Heart right ventricle (tissue), 16 donors: ENCODE measurements around the gene SURF6. TPM values are rescaled to one million over a fixed set of nuclear protein-coding genes. Genes with fewer than 3 reads are reported as not detected.
"Not testable (repeated sequence)": the region's sequence is repeated elsewhere in the genome, so short reads cannot be mapped to it uniquely, and the experiment has no call there.

ENCODE experiments used
- ATAC-seq, 8 donors: fragments of 200-7000 bp; cut with Tn5 transposase; one replicate each; pipeline ENCODE4 v1.9.1; 2020; ENCODE audit warnings: mild to moderate bottlenecking in 8 of 8, moderate library complexity in 8 of 8, moderate number of reproducible peaks in 1 of 8
- DNase-seq, 2 donors: peaks; one replicate each; pipeline ENCODE4 v3.0.0-alpha.2; 2020
- H3K27ac ChIP-seq, 10 donors: fragments of 200-600 bp; sonication (generic) in 2 of 10; one replicate each; pipeline versions ENCODE4 v1.5.0 to v1.8.0; 2020 to 2022; ENCODE audit warnings: mild to moderate bottlenecking in 3 of 10
- H3K27me3 ChIP-seq, 7 donors: fragments of 200-600 bp; one replicate each; pipeline ENCODE4 v1.8.0; 2021 to 2022; ENCODE audit warnings: mild to moderate bottlenecking in 2 of 7
- H3K36me3 ChIP-seq, 9 donors: fragments of 200-600 bp; sonication (generic) in 1 of 9; one replicate each; pipeline versions ENCODE4 v1.5.0 to v1.8.0; 2020 to 2022; ENCODE audit warnings: mild to moderate bottlenecking in 2 of 9
- H3K4me1 ChIP-seq, 9 donors: fragments of 200-600 bp; sonication (generic) in 1 of 9; one replicate each; pipeline versions ENCODE4 v1.5.0 to v1.8.0; 2020 to 2022; ENCODE audit warnings: mild to moderate bottlenecking in 4 of 9
- H3K4me3 ChIP-seq, 10 donors: fragments of 200-600 bp; sonication (generic) in 2 of 10; one replicate each; pipeline versions ENCODE4 v1.5.0 to v1.8.0; 2020 to 2022; ENCODE audit warnings: mild to moderate bottlenecking in 7 of 10, moderate library complexity in 2 of 10
- H3K9me3 ChIP-seq, 11 donors: fragments of 200-600 bp in 10 of 11; sonication (generic) in 2 of 11; one replicate each; pipeline versions ENCODE4 v1.5.0 to v1.8.0; 2013 to 2022; ENCODE audit warnings: mild to moderate bottlenecking in 2 of 11, control low read depth in 1 of 11, moderate library complexity in 1 of 11
- WGBS, 2 donors: extraction: QIAGEN DNeasy Blood & Tissue Kit; methylation state at CpG; one replicate each; pipeline ENCODE4 v1.1.7; 2013; ENCODE audit warnings: inconsistent platforms in 1 of 2; 5-methylcytosine and 5-hydroxymethylcytosine counted together
- intact Hi-C, 10 donors: fragments of 100-400 bp; cut with DNase I; formaldehyde crosslinking; loops; one replicate each; pipeline versions ENCODE4 v1.11.1 to v1.14.2; 2022
- polyA plus RNA-seq, 2 donors: library from polyadenylated mRNA; stranded (reverse); fragments of 200-250 nt; gene quantifications; one replicate each; pipeline ENCODE4 v1.2.3, GENCODE V29; 2013
- total RNA-seq, 10 donors: library from RNA; stranded (reverse); fragmentation: NEBNext Ultra II Directional in 3 of 10; extraction: Animal tissue kit (Norgen Biotek cat#: 25700) in 3 of 10; gene quantifications; one replicate each; pipeline versions ENCODE4 v1.2.1 to v1.2.4, GENCODE V29; 2021 to 2023
- TF ChIP-seq, protein P1 (sequence below), 9 donors: fragments of 200-600 bp; sonication (generic) in 2 of 9; IDR thresholded peaks; one replicate each; pipeline versions ENCODE4 v1.5.0 to v1.8.0; 2021 to 2022; ENCODE audit warnings: antibody characterized with exemption in 9 of 9, mild to moderate bottlenecking in 5 of 9, moderate library complexity in 1 of 9
- donor health status: Arrhythmogenic right ventricular cardiomyopathy.
- donor health status: ischemic (EF 13 %, LVEDD 7.1; RV severe dilation, severe dysfunction).
- donor health status: healthy with polysubstance abuse.
- donor health status: DM: no; HTN: yes; CAD: no.
- donor health status: DM: no; HTN: no; CAD: no.
- donor health status: ischemic (EF 25% LVEDD 6.9; RV normal size, moderate dysfunction).
- donor health status: ischemic (EF 25% LVEDD 5.7; RV mildly dilated, moderate dysfunction).
- donor health status: healthy.
- donor health status: DM: yes; HTN: yes; CAD: no.
- donor health status: Ischemic cardiomyopathy.
- donor health status: ischemic (EF 35%, LVEDD 5.7; RV mildly dilated, moderate dysfunction).
- donor health status: nonischemic (EF 11% LVEDD 7.7; RV severe dilation, severe dysfunction).
- donor health status: DM: yes; HTN: yes; CAD: no.
- donor health status: PGD.
- donor health status: ischemic (EF 29% LVEDD 5.4; RV normal size, mild dysfunction).
- donor health status: nonischemic (EF 23%, LVEDD 6.1; RV moderate dilation, normal function).

Gene SURF6
- total and polyA plus RNA-seq, 12 donors, result 9.1 to 14.8 (median 11.8) TPM

DNA sequence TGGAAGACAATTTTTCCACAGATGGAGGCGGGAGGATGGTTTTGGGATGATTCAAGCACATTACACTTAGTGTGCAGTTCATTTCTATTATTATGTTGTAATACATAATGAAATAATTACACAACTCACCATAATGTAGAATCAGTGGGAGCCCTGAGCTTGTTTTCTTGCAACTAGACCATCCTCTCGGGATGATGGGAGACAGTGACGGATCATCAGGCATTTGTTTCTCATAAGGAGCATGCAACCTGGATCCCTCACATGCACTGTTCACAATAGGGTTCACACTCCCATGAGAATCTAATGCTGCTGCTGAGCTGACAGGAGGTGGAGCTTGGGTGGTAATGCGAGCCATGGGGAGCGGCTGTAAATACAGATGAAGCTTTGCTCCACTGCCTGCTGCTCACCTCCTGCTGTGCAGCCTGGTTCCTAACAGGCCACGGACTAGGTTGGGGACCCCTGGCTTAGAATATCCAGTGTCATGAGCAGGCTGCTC is 41.8 kb upstream of the SURF6 start:
- peaks cover 0 to 8% (median 0%) of the 10 kb centered on the region in 11 donors for H3K9me3 ChIP-seq
- TF ChIP-seq, protein P1, sequence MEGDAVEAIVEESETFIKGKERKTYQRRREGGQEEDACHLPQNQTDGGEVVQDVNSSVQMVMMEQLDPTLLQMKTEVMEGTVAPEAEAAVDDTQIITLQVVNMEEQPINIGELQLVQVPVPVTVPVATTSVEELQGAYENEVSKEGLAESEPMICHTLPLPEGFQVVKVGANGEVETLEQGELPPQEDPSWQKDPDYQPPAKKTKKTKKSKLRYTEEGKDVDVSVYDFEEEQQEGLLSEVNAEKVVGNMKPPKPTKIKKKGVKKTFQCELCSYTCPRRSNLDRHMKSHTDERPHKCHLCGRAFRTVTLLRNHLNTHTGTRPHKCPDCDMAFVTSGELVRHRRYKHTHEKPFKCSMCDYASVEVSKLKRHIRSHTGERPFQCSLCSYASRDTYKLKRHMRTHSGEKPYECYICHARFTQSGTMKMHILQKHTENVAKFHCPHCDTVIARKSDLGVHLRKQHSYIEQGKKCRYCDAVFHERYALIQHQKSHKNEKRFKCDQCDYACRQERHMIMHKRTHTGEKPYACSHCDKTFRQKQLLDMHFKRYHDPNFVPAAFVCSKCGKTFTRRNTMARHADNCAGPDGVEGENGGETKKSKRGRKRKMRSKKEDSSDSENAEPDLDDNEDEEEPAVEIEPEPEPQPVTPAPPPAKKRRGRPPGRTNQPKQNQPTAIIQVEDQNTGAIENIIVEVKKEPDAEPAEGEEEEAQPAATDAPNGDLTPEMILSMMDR (IDR thresholded peaks at IDR 0.05), result no peak
- no peak for DNase-seq
- ATAC-seq, result no peak
- peaks cover 1 to 35% (median 29%) of the 10 kb centered on the region in 9 donors for H3K4me1 ChIP-seq
- H3K4me3 ChIP-seq, result no peak overlapping the region
- H3K27ac ChIP-seq, result no peak overlapping the region
- H3K27me3 ChIP-seq, result no peaks in the 10 kb centered on the region
- peaks cover 0 to 13% (median 6%) of the 10 kb centered on the region in 9 donors for H3K36me3 ChIP-seq
- intact Hi-C loops, result loop anchor here in 3 of 10 donors (5.0 kb wide), 3 partner anchors 40 to 45 kb away; partner anchors contain the start of genes REXO4 (in 2 of the 3) and SURF6 (in 1 of the 3)
- WGBS, 2 donors, result 80% methylated on average over 6 of the region's 6 CpGs

DNA sequence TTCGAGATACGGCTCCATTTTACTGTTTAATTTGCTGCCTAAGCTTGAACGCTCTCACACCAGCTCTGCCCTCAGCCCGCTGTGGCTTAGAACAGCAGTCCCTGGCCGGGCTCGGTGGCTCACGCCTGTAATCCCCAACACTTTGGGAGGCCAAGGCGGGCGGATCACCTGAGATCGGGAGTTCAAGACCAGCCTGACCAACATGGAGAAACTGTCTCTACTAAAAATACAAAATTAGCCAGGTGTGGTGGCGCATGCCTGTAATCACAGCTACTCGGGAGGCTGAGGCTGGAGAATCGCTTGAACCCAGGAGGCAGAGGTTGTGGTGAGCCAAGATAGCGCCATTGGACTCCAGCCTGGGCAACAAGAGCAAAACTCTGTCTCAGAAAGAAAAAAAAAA is 41.3 kb upstream of the SURF6 start:
- ATAC-seq, H3K9me3 ChIP-seq, DNase-seq, H3K4me3 ChIP-seq, H3K27ac ChIP-seq, H3K27me3 ChIP-seq: not testable (repeated sequence)
- H3K36me3 ChIP-seq, result peaks cover 0 to 18% (median 7%) of the 10 kb centered on the region in 9 donors
- H3K4me1 ChIP-seq, result peaks cover 6 to 40% (median 34%) of the 10 kb centered on the region in 9 donors
- intact Hi-C loops, result loop anchor here in 3 of 10 donors (5.0 kb wide), 3 partner anchors 40 to 45 kb away; partner anchors contain the start of genes REXO4 (in 2 of the 3) and SURF6 (in 1 of the 3)
- 93 to 94% methylated on average over 14 of the region's 14 CpGs for WGBS, 2 donors

DNA sequence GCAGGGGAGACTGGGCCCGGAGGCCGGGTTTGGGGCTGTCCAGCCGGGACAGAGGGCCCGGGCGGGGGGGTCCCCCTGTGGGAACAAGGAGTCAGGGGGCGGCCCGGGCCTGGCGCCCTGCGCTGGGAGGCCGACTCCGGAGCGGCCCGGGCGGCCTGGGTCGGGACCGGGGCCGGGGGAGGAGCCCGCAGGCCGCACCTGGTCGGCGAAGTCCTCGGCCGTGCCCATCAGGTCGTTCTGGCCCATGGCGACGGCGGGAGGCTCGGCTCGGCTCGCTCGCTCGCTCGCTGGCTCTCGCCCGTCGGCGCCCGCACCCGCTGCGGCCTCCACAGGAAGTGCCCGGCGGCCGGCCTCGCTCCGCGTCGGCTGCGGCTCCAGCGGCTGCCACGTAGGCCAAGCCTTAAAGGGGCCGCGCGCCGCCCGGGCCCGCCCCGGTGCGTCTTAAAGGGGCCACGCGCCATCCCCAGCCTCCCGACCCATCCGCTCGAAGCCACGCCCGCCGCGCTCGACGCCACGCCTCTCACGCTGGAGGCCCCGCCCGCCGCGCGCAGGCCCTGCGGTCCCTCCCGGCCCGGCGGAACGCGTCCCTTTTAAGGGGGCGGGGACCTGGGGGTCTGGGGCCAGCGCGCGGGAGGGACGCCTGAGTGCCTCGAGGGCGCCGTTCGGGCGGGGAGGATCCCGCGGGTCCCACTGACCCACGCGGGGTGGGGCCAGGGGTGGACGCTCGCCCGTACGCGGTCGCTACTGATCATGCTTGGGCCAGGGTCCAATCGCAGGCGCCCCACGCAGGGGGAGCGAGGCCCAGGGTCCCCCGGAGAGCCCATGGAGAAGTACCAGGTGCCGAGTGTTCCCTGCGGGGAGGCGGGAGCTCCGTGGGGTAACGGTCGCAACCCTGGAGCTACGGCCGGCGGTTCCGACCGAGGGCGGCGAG is 40.0 kb upstream of the SURF6 start, which contains the start of the genes STKLD1 and SURF4:
Gene STKLD1 (plus strand): TSS at position 643 of the 931 bp plus-strand sequence. CDS start 108 bp downstream, at position 751.
Gene SURF4 (minus strand): TSS at position 337 of the 931 bp plus-strand sequence. CDS start 91 bp downstream, at position 246.
- intact Hi-C loops, result loop anchor here in 3 of 10 donors (2.0 to 5.0 kb wide), 4 partner anchors 27 to 44 kb away; partner anchors contain the start of genes REXO4 (in 2 of the 3), MED22 (in 1 of the 3), RPL7A (in 1 of the 3) and SURF6 (in 1 of the 3)
- Histone ChIP-seq H3K9me3 (peaks cover 0 to 8% (median 0%) of the 10 kb centered on the region in 11 donors), H3K36me3 (peaks cover 0 to 25% (median 7%) of the 10 kb centered on the region in 9 donors), H3K4me1 (peaks cover 13 to 53% (median 47%) of the 10 kb centered on the region in 9 donors), H3K27ac (peak within 1 kb of the TSS; percentile 76 to 99 (median 96)), H3K27me3 (no peaks in the 10 kb centered on the region), H3K4me3 (peak within 1 kb of the TSS; percentile 78 to 100 (median 96))
- peak; percentile 97 to 99 (median 98) for ATAC-seq
- peak; percentile 94 to 97 for DNase-seq
- 0 to 1% methylated on average over 88 to 120 of the region's 120 CpGs for WGBS, 2 donors
- TF ChIP-seq, protein P1 (IDR thresholded peaks at IDR 0.05), result peak in 1 of 9 donors; percentile 13

DNA sequence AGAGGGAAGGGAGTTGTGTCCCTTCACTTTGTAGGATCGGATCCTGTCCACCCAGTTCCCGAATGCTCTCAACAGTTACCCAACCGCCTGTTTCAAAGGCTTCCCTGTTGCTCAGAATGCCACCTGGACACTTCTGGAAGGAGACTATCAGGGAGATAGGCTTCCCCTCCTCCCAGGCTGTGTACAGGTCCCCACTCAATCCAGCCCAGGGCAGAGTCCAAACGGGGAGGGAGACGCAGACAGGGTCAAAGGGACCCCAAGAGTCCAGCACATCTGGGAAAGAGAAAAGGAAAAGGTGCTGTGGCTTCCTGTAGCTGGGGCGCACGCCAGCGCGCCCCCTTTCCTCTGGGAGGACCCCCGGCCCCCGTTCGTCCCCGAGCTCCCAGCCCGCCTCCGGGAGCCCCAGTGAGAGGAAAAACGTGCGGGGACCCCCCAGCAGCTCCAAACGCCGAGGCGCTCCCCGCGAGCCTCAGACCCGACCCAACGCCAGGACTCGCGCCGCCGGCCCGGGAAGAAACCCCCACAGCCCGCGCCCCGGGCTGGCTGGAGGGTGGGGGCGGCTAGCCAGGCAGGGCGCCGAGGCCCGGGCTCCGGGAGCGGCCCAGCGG is 39.2 kb upstream of the SURF6 start:
- Histone ChIP-seq H3K4me1 (peaks cover 13 to 60% (median 55%) of the 10 kb centered on the region in 9 donors), H3K4me3 (peak overlapping the region; percentile 78 to 100 (median 96)), H3K36me3 (peaks cover 0 to 33% (median 11%) of the 10 kb centered on the region in 9 donors), H3K27me3 (no peaks in the 10 kb centered on the region), H3K27ac (peak overlapping the region; percentile 76 to 99 (median 96)), H3K9me3 (peaks cover 0 to 8% (median 0%) of the 10 kb centered on the region in 11 donors)
- TF ChIP-seq, protein P1 (IDR thresholded peaks at IDR 0.05), result peak in 1 of 9 donors; percentile 3
- WGBS, 2 donors, result 1% methylated on average over 31 to 39 of the region's 39 CpGs
- intact Hi-C loops, result loop anchor here in 3 of 10 donors (2.0 to 5.0 kb wide), 4 partner anchors 26 to 43 kb away; partner anchors contain the start of genes REXO4 (in 2 of the 3), MED22 (in 1 of the 3), RPL7A (in 1 of the 3) and SURF6 (in 1 of the 3)
- ATAC-seq (peak in 3 of 8 donors; percentile 0 to 8 (median 8)), DNase-seq (no peak)
